GM12874 (cell line): ENCODE results near the gene RDX.

ENCODE experiments used
- CTCF ChIP-seq: IDR thresholded peaks from 2 replicates; pipeline ENCODE4 v1.5.1; 2011; ENCODE audit warnings: low read depth, mild to moderate bottlenecking, control low read depth, low read length, moderate library complexity; ENCODE audit not compliant: insufficient read depth

Gene RDX

GRCh38 chr11:110230377-110230776 is 66.0 kb downstream of the RDX start:
- no peak for TF ChIP-seq CTCF

- no peak for TF ChIP-seq CTCF
Observed at GRCh38 chr11:110219006-110219785, 77.2 kb downstream of the RDX start.

DNA sequence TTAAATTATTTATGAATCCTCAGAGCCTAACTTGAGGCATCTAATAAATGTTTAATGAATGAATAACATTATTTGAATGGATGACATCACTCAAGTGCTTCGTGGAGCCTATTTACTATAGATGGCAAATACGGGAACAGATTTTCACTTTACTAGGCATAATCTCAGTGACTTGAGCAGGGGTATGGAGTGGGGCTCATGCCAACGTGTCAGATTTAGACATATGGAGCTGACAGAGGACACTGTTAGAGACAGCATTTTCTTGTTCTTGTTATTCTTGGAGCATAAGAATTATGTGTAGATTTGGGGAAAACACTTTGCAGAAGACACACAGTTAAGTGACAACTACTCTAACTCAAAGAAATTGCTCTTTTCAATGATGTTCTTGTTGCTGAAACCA is 78.5 kb downstream of the RDX start:
- no peak for TF ChIP-seq CTCF

DNA sequence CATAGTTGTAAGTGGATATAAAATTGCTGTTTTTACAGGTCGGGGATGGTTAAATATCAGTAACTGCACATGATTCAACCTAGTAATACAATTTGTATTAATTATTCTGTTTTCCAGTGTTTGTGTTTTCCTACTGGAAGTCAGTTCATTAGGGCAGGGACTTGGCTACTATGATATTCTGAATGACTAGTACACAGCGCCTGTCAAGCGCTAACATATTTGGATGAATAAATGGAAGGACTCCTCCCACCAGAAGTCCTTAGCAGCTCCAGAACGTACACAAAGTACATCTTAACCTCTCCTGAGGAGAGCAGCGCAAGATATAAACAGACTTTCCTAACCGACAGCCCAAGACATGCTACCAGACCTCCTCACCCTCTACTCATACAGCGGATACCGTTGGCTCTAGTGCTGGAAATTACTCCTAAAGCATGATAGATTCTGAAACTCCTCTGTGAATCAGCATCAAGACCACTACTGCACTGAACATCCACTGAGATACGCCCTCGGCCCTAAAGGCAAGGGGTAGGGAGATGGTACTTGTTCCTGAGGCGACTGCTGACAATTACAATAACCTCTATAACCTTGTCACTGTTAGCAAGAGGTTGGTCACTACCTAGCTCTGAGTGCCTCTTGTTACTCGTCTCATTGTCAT is 79.1 kb downstream of the RDX start:
- no peak for TF ChIP-seq CTCF

DNA sequence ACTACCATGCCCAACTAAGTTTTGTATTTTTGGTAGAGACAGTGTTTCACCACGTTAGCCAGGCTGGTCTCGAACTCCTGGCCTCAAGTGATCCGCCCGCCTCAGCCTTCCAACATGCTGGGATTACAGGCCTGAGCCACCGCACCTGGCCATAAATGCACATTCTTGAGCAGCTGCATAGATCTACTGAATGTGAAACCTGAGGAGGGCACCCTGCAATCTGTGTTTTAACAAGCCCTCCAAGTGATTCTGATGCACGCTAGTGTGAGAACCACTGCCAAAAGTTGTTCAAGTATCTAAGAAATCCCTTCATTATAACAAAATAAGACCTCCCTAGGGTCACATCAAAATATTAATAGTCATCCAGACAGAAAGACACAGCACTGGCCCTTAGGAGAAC is 89.3 kb downstream of the RDX start:
- TF ChIP-seq CTCF: no peak

DNA sequence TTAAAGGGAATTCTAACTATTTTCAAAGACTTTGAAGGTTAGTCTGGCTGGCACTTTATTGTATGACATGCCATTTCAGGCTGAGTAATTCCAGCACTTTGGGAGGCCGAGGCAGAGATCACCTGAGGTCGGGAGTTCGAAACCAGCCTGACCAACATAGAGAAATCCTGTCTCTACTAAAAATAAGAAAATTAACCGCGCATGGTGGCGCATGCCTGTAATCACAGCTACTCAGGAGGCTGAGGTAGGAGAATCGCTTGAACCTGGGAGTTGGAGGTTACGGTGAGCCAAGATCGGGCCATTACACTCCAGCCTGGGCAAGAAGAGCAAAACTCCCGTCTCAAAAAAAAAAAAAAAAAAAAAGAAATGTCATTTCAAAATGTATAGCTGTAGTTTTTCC is 95.6 kb downstream of the RDX start:
- TF ChIP-seq CTCF: no peak

GRCh38 chr11:110200241-110200640 is 96.2 kb downstream of the RDX start:
- no peak for TF ChIP-seq CTCF
